ENCODE data around the gene PTPN11. TPM values are rescaled to one million over a fixed set of nuclear protein-coding genes. Genes with fewer than 3 reads are reported as not detected.

The PTPN11 gene
- polyA plus RNA-seq, 1 donor from 2014 or later, result 92.5 TPM

DNA sequence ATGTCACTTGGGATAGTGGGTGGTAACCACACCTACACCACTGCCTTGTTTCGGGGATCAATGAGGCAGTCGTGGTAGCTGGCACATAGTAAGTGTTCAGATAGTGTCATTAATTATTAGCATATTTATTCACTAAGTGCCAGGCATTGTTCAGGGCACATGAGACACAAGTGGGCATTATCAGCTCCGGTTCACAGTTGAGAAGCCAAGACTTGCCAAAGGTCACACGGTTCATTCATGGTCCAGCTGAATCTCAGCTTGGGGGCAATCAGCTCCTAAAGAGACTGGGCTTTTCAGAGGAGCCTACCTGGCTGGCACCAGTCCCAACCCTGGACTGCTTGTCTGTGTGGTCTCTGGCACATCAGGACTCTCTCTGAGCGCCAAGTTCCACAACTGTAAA lies 121.3 kb downstream of the PTPN11 start:
- Histone ChIP-seq H3K36me3 (ENCODE audit: insufficient read depth, low read length) (no peaks in the 10 kb centered on the region), H3K79me2 (replicated peaks; ENCODE audit: insufficient read depth, low read length) (no peaks in the 10 kb centered on the region), H3K9me3 (ENCODE audit: low read length) (no peaks in the 10 kb centered on the region), H3K4me2 (ENCODE audit: low read length) (no peak overlapping the region), H3K9ac (ENCODE audit: low read length) (no peak overlapping the region), H3K27me3 (ENCODE audit: insufficient read depth, low read depth, low read length) (no peaks in the 10 kb centered on the region), H3K9me2 (ENCODE audit: insufficient read depth, low read length) (no peaks in the 10 kb centered on the region), H3K27ac (ENCODE audit: low read length) (no peak overlapping the region), H4K20me1 (ENCODE audit: insufficient read depth) (no peaks in the 10 kb centered on the region), H2AFZ (ENCODE audit: low read depth, low read length) (no peak overlapping the region), H3K4me3 (ENCODE audit: low read length) (no peak overlapping the region), H3F3A (ENCODE audit: insufficient read depth, low read length, poor library complexity, severe bottlenecking) (no peaks in the 10 kb centered on the region)
- TF ChIP-seq POLR2AphosphoS5 (IDR thresholded peaks at IDR 0.05) (no peak), RAD21 (conservative IDR thresholded peaks at IDR 0.05) (no peak), MXI1 (conservative IDR thresholded peaks at IDR 0.05; ENCODE audit: poor library complexity, severe bottlenecking) (no peak)

DNA sequence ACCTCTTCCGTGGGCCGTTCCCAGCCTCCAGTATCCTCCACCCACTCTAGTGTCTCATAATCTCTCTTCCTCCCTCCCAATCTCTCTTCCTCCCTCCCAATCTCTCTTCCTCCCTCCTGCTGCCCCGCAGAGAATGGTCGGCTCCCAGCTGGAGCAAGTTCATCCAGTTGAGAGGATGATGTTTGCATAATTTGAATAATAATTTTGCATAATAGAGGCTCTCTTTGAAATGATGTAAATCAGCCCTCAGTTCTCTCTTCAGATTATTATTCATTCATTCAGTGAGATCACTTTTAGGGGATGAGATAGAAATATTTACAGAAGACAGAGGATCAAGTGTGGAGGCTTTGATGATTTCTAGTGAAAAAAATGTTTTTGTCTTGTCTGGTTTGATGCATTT lies 125.0 kb downstream of the PTPN11 start:
- Histone ChIP-seq H3F3A (ENCODE audit: insufficient read depth, low read length, poor library complexity, severe bottlenecking) (no peaks in the 10 kb centered on the region), H3K9ac (ENCODE audit: low read length) (no peak overlapping the region), H3K27ac (ENCODE audit: low read length) (peak overlapping the region; percentile 7)

DNA sequence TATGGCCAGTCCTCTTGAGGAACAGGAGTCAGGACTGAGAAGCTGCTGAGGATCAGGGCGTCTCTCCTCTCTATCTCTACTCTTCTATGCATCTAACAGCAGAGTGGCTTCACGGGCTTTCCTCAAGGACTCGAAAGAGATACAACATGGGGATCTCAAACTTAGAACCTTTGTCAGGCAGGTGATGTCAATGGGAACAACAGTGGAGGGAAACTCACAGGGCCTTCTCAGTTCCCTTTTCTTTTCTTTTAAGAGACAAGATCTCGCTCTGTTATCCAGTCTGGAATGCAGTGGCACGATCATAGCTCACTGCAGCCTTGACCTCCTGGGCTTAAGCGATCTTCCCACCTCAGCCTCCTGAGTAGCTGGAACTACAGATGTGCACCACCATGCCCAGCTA lies 127.6 kb downstream of the PTPN11 start:
- H3K27me3 ChIP-seq (ENCODE audit: insufficient read depth, low read depth, low read length), result no peaks in the 10 kb centered on the region
- no peak overlapping the region for H2AFZ ChIP-seq (ENCODE audit: low read depth, low read length)

More for the DNA sequence above, 125.0 kb downstream of the PTPN11 start:
- Histone ChIP-seq H3K4me3 (ENCODE audit: low read length) (no peak overlapping the region), H3K9me3 (ENCODE audit: low read length) (no peaks in the 10 kb centered on the region), H3K79me2 (replicated peaks; ENCODE audit: insufficient read depth, low read length) (no peaks in the 10 kb centered on the region), H2AFZ (ENCODE audit: low read depth, low read length) (no peak overlapping the region), H3K36me3 (ENCODE audit: insufficient read depth, low read length) (no peaks in the 10 kb centered on the region), H3K9me2 (ENCODE audit: insufficient read depth, low read length) (no peaks in the 10 kb centered on the region), H3K27me3 (ENCODE audit: insufficient read depth, low read depth, low read length) (no peaks in the 10 kb centered on the region), H3K4me2 (ENCODE audit: low read length) (no peak overlapping the region), H4K20me1 (ENCODE audit: insufficient read depth) (no peaks in the 10 kb centered on the region)
- TF ChIP-seq, protein P1, sequence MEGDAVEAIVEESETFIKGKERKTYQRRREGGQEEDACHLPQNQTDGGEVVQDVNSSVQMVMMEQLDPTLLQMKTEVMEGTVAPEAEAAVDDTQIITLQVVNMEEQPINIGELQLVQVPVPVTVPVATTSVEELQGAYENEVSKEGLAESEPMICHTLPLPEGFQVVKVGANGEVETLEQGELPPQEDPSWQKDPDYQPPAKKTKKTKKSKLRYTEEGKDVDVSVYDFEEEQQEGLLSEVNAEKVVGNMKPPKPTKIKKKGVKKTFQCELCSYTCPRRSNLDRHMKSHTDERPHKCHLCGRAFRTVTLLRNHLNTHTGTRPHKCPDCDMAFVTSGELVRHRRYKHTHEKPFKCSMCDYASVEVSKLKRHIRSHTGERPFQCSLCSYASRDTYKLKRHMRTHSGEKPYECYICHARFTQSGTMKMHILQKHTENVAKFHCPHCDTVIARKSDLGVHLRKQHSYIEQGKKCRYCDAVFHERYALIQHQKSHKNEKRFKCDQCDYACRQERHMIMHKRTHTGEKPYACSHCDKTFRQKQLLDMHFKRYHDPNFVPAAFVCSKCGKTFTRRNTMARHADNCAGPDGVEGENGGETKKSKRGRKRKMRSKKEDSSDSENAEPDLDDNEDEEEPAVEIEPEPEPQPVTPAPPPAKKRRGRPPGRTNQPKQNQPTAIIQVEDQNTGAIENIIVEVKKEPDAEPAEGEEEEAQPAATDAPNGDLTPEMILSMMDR (IDR thresholded peaks at IDR 0.05; ENCODE audit: poor library complexity, severe bottlenecking), result no peak
- TF ChIP-seq EZH2 (IDR thresholded peaks at IDR 0.05; ENCODE audit: borderline replicate concordance, insufficient read depth, low read length, poor library complexity, severe bottlenecking) (no peak), EP300 (conservative IDR thresholded peaks at IDR 0.05; ENCODE audit: poor library complexity, severe bottlenecking) (no peak)

More for the DNA sequence above, 127.6 kb downstream of the PTPN11 start:
- no peaks in the 10 kb centered on the region for H3K79me2 ChIP-seq (replicated peaks; ENCODE audit: insufficient read depth, low read length)
- H3K36me3 ChIP-seq (ENCODE audit: insufficient read depth, low read length), result no peaks in the 10 kb centered on the region
- no peaks in the 10 kb centered on the region for H3K9me2 ChIP-seq (ENCODE audit: insufficient read depth, low read length)
- H3K27ac ChIP-seq (ENCODE audit: low read length), result no peak overlapping the region
- no peak for TF ChIP-seq RAD21 (conservative IDR thresholded peaks at IDR 0.05)
- TF ChIP-seq, protein P1 (IDR thresholded peaks at IDR 0.05; ENCODE audit: poor library complexity, severe bottlenecking), result no peak
- no peak for TF ChIP-seq POLR2AphosphoS5 (IDR thresholded peaks at IDR 0.05)
- TF ChIP-seq, protein P2, sequence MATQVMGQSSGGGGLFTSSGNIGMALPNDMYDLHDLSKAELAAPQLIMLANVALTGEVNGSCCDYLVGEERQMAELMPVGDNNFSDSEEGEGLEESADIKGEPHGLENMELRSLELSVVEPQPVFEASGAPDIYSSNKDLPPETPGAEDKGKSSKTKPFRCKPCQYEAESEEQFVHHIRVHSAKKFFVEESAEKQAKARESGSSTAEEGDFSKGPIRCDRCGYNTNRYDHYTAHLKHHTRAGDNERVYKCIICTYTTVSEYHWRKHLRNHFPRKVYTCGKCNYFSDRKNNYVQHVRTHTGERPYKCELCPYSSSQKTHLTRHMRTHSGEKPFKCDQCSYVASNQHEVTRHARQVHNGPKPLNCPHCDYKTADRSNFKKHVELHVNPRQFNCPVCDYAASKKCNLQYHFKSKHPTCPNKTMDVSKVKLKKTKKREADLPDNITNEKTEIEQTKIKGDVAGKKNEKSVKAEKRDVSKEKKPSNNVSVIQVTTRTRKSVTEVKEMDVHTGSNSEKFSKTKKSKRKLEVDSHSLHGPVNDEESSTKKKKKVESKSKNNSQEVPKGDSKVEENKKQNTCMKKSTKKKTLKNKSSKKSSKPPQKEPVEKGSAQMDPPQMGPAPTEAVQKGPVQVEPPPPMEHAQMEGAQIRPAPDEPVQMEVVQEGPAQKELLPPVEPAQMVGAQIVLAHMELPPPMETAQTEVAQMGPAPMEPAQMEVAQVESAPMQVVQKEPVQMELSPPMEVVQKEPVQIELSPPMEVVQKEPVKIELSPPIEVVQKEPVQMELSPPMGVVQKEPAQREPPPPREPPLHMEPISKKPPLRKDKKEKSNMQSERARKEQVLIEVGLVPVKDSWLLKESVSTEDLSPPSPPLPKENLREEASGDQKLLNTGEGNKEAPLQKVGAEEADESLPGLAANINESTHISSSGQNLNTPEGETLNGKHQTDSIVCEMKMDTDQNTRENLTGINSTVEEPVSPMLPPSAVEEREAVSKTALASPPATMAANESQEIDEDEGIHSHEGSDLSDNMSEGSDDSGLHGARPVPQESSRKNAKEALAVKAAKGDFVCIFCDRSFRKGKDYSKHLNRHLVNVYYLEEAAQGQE (IDR thresholded peaks at IDR 0.05; ENCODE audit: borderline replicate concordance), result no peak
- H3K9ac ChIP-seq (ENCODE audit: low read length), result no peak overlapping the region
- no peaks in the 10 kb centered on the region for H4K20me1 ChIP-seq (ENCODE audit: insufficient read depth)
- H3F3A ChIP-seq (ENCODE audit: insufficient read depth, low read length, poor library complexity, severe bottlenecking), result no peaks in the 10 kb centered on the region
- no peak overlapping the region for H3K4me2 ChIP-seq (ENCODE audit: low read length)
- H3K9me3 ChIP-seq (ENCODE audit: low read length), result no peaks in the 10 kb centered on the region
- H3K4me3 ChIP-seq (ENCODE audit: low read length), result no peak overlapping the region
